Nephron progenitor cell (in vitro differentiated cells): ENCODE results near the gene TEC.
A peak's percentile ranks its signal among the peaks of the same experiment; 100 is the strongest.

Experiments used
- DNase-seq: peaks from one replicate; pipeline ENCODE4 v3.0.0; 2021
- H3K27ac Mint-ChIP-seq: 2 replicates; pipeline ENCODE4 v1.8.0; 2021; ENCODE audit warnings: mild to moderate bottlenecking, moderate library complexity, mixed read lengths
- H3K27me3 Mint-ChIP-seq: 2 replicates; pipeline ENCODE4 v1.8.0; 2021; ENCODE audit warnings: mild to moderate bottlenecking, low read depth, mixed read lengths; ENCODE audit not compliant: poor library complexity
- H3K36me3 Mint-ChIP-seq: 2 replicates; pipeline ENCODE4 v1.8.0; 2021; ENCODE audit warnings: low read depth, mixed read lengths
- H3K4me1 Mint-ChIP-seq: 2 replicates; pipeline ENCODE4 v1.8.0; 2021; ENCODE audit warnings: mixed read lengths
- H3K4me3 Mint-ChIP-seq: 2 replicates; pipeline ENCODE4 v1.8.0; 2021; ENCODE audit warnings: mild to moderate bottlenecking, moderate library complexity, mixed read lengths
- H3K9me3 Mint-ChIP-seq: 2 replicates; pipeline ENCODE4 v1.8.0; 2021; ENCODE audit warnings: mild to moderate bottlenecking, moderate library complexity, mixed read lengths
- CTCF ChIP-seq: fragments of 200-600 bp; sonication (generic); IDR thresholded peaks from 2 replicates; pipeline ENCODE4 v1.5.0; 2021; ENCODE audit warnings: antibody characterized with exemption

TEC gene

GRCh38 chr4:48205626-48206025 lies 64.0 kb downstream of the TEC start:
- TF ChIP-seq CTCF, result no peak
- Mint-ChIP-seq H3K27ac (no peak overlapping the region), H3K36me3 (no peaks in the 10 kb centered on the region), H3K9me3 (no peaks in the 10 kb centered on the region), H3K4me3 (no peak overlapping the region), H3K27me3 (peaks cover 8% of the 10 kb centered on the region), H3K4me1 (peaks cover 25% of the 10 kb centered on the region)
- DNase-seq, result no peak

GRCh38 chr4:48205107-48205506 lies 64.5 kb downstream of the TEC start:
- no peak overlapping the region for H3K4me3 Mint-ChIP-seq

GRCh38 chr4:48203819-48204218 lies 65.8 kb downstream of the TEC start:
- no peak for DNase-seq
- TF ChIP-seq CTCF, result no peak
- peaks cover 8% of the 10 kb centered on the region for H3K27me3 Mint-ChIP-seq
- no peak overlapping the region for H3K27ac Mint-ChIP-seq
- no peaks in the 10 kb centered on the region for H3K9me3 Mint-ChIP-seq
- H3K4me3 Mint-ChIP-seq, result no peak overlapping the region
- H3K36me3 Mint-ChIP-seq, result no peaks in the 10 kb centered on the region
- peaks cover 25% of the 10 kb centered on the region for H3K4me1 Mint-ChIP-seq

More at GRCh38 chr4:48205107-48205506, 64.5 kb downstream of the TEC start:
- Mint-ChIP-seq H3K27ac (no peak overlapping the region), H3K9me3 (no peaks in the 10 kb centered on the region), H3K36me3 (no peaks in the 10 kb centered on the region), H3K4me1 (peaks cover 25% of the 10 kb centered on the region), H3K27me3 (peaks cover 8% of the 10 kb centered on the region)
- DNase-seq, result no peak
- no peak for TF ChIP-seq CTCF

GRCh38 chr4:48197643-48198237 lies 71.9 kb downstream of the TEC start:
- H3K4me3 Mint-ChIP-seq, result no peak overlapping the region
- DNase-seq, result no peak
- peaks cover 58% of the 10 kb centered on the region for H3K4me1 Mint-ChIP-seq
- H3K36me3 Mint-ChIP-seq, result no peaks in the 10 kb centered on the region
- H3K27ac Mint-ChIP-seq, result peak overlapping the region; percentile 2
- H3K27me3 Mint-ChIP-seq, result peaks cover 5% of the 10 kb centered on the region
- no peak for TF ChIP-seq CTCF
- H3K9me3 Mint-ChIP-seq, result no peaks in the 10 kb centered on the region

GRCh38 chr4:48196758-48197504 lies 72.7 kb downstream of the TEC start:
- no peak overlapping the region for H3K27ac Mint-ChIP-seq
- H3K4me1 Mint-ChIP-seq, result peaks cover 58% of the 10 kb centered on the region
- no peak for TF ChIP-seq CTCF
- no peak for DNase-seq
- no peaks in the 10 kb centered on the region for H3K36me3 Mint-ChIP-seq
- H3K4me3 Mint-ChIP-seq, result no peak overlapping the region
- H3K27me3 Mint-ChIP-seq, result peaks cover 4% of the 10 kb centered on the region
- no peaks in the 10 kb centered on the region for H3K9me3 Mint-ChIP-seq

GRCh38 chr4:48195853-48196252 lies 73.8 kb downstream of the TEC start:
- no peaks in the 10 kb centered on the region for H3K27me3 Mint-ChIP-seq
- H3K36me3 Mint-ChIP-seq, result no peaks in the 10 kb centered on the region
- peaks cover 49% of the 10 kb centered on the region for H3K4me1 Mint-ChIP-seq
- no peak for DNase-seq
- no peak overlapping the region for H3K4me3 Mint-ChIP-seq
- H3K27ac Mint-ChIP-seq, result peak overlapping the region; percentile 2
- no peak for TF ChIP-seq CTCF
- no peaks in the 10 kb centered on the region for H3K9me3 Mint-ChIP-seq
